ENCODE results near the gene RAB7B.
A peak's percentile ranks its signal among the peaks of the same experiment; 100 is the strongest.

The RAB7B gene

GRCh38 chr1:205994346-205994745 lies 8.8 kb downstream of the RAB7B start:
- DNase-seq (ENCODE audit: low read depth): no peak

- DNase-seq (ENCODE audit: low read depth): no peak
Observed at GRCh38 chr1:205993068-205993467, 10.1 kb downstream of the RAB7B start.

DNA sequence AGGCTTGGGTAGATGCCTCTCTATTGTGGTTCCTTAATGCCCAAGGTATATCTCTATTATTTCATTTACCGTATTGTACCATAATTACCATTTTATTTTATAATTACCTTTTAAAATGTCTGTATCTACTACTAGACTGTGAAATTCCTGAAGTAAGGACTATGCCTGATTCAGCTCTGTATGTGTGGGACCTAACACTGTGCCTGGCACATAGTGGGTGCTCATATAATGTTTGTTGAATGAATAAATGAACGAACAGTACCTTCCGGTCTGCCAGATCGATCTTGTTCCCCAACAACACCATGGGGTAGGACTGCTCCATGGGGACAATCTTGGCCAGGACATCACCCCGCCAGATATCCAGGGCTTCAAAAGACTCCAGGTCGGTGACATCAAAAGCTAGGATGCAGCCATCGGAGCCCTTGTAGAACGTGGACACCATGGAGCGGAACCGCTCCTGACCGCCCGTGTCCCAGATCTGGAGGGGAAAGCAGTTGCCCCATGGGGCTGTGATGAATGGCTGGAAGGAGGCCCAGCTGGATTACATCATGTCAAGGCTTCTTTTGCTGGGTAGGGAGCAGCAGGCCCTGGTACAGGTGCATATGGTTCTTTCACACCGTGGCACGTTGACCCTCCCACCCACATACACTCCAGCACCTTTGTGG lies 10.8 kb downstream of the RAB7B start:
- DNase-seq (ENCODE audit: low read depth): no peak

GRCh38 chr1:205991237-205991636 lies 12.0 kb downstream of the RAB7B start:
- DNase-seq (ENCODE audit: low read depth): no peak

DNA sequence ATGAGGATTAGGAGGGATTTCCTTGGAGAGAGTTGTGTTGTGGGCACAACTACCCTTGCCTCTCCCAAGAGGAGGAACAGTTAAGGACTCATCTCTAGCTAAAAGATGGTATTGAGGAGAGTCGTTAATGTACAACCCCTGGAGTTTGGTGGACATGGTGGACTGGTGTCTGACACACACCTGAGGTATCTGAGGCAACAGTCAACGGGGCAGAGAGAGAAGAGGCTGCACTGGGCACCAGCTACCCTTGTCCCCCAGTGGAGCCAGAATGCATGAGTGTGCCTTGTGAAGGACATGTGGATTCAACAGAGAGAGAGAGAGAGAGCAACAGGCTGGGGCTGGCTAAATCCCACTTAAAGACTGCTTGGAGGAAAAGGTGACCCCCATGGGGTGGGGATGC lies 13.0 kb downstream of the RAB7B start:
- DNase-seq (ENCODE audit: low read depth): no peak

- no peak for DNase-seq (ENCODE audit: low read depth)
Observed at GRCh38 chr1:205989786-205990185, 13.4 kb downstream of the RAB7B start.

DNA sequence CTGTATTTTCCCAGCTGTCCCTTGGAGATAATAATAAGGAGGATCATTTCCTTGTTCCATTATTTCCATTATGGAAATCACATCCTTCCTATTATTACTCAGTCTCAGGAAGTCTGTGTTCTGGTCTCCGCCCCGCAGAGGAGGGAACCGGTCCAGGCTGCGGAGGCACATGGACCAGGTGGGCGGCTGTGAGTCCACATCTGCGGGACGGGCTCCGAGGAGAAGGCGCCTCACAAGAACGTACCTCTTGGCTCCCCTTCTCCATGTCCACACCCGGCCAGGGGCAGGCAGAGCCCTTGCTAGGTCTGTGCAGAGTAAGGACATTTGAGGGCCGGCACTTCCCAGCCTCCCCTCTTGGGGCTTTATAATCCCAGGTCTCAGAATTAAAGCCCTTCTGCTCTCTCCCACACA lies 14.6 kb downstream of the RAB7B start:
- DNase-seq (ENCODE audit: low read depth): no peak

DNA sequence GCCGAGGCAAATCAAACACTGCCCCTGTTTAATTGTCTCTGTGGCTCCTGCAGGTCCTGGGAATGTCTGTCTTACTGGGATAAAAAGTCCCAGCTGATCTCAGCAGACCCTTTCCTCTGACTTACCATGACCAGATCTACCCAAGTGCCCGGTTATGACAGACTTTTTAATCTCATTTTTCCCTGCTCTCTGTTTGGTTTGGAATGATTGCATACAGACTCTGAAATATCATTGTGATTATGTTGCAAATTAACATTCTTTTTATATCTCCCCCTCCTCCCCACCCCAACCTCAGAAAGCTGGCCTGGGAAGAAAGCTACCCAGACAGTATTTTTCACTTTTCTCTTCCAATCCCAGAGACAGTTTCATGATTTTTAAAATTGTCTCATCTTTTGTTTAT lies 16.3 kb downstream of the RAB7B start:
- DNase-seq (ENCODE audit: low read depth): no peak

DNA sequence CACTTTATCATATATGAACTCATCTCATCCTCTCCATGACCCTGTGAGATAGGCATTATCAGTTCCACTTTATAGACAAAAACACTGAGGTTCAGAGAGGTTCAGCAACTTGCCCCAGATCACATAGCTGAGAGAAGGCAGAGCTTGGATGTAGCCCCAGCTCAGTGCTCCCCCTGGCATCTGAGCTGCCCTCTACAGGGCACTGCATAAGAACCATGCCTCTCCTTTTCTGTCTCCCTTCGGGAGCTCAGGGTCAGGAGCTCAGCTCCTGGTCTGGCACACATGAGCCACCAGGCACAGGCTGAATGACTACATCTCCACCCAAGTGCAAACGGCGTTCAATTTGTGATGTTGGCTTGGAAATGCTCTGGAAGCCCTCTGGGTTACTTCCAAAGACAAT lies 16.9 kb downstream of the RAB7B start:
- no peak for DNase-seq (ENCODE audit: low read depth)

DNA sequence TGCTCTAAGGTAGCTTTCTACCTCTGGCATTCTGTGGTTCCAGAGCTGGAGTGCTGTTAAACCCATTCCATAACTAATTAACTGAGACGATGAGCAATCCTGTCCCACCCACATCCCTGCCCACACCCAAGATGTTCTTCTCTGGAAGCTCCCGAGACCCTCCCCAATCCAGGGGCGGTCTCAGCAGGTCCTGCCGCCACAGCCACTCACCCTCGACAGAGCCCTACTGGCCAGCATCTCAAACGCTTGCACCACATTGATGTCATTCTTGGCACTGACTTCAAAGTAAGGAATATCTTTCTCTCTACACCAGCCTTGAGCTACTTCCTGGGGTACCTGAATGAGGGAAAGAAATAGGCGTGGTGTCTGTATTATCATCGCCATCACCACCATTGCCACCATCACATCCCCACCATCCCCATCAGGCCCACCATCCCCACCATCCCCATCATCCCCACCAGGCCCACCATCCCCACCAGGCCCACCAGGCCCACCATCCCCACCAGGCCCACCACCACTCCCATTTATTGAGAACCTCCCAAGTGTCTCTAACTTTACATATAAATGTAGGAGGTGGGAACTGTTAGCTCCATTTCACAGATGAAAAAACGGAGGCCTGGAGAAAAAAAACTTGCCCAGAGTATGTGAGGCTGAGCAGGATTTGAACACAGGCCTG lies 17.7 kb downstream of the RAB7B start:
- no peak for DNase-seq (ENCODE audit: low read depth)

DNA sequence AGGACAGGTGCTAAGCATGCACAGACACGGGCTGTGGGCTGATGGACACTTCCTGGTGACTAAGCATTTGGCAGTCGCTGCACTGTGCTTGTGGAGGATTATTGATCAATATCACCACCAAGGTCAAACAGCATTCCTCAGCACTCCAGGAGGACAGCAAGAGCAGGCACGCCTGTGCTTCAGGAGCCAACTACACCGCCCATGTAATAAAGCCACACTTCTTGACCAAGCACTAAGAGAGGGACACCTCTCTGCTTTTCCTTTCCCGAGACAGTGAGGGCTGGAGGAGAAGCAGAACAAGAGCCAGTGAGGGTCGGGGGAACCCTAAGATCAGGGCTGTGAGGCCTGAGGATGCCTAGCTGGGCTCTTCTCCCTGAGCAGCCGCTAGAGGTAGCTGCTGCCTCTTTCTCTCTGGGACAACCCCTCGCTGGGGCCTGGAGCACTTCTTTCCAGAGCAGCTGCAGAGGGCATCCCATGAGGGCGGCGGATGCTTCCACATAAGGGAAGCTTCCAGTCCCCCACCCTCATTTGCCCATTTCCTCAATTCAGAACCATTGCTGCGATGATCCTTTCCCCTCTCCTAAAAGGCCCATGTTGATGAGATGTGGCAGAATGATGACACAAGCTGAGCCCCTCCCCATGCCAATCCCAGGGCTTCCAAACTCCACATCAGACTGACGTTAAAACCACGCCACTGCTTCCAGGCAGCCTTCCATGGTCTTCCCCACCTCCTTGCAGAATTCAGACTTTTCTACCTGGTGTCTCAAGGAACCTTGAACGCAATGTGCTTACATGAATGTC lies 19.1 kb downstream of the RAB7B start:
- DNase-seq (ENCODE audit: low read depth): no peak

DNA sequence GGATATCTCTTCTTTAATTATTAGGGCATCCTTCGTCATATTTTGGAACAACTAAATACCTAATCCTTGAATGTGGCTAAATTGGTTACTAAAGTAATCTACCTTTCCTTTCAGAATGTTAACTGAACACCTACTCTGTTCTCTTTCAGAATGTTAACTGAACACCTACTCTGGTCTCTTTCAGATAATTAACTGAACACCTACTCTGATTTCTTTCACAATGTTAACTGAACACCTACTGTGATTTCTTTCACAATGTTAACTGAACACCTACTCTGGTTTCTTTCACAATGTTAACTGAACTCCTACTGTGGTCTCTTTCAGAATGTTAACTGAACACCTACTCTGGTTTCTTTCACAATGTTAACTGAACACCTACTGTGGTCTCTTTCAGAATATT lies 21.9 kb downstream of the RAB7B start:
- no peak for DNase-seq (ENCODE audit: low read depth)

GRCh38 chr1:205980237-205980870 lies 22.8 kb downstream of the RAB7B start:
- no peak for DNase-seq (ENCODE audit: low read depth)

DNA sequence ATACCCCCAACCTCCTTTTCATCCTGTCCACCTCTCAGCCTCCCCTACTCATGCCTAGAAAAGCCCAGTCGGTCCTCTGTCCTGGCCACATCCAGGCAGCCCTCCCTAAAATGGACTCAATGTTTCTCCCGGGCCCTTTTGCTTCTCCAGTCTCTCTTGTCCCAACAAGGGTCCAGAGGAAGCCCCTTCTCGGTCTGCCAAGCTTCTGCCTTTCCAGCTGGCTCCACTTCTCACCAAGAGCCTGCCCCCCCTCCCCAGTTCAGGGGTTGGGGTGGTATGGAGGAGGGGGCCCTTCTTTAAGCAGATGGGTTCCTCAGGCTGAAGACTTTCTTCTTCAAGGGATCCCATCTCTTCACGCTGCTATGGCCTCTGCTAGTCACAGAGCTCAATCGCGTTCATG lies 23.9 kb downstream of the RAB7B start:
- no peak for DNase-seq (ENCODE audit: low read depth)

DNA sequence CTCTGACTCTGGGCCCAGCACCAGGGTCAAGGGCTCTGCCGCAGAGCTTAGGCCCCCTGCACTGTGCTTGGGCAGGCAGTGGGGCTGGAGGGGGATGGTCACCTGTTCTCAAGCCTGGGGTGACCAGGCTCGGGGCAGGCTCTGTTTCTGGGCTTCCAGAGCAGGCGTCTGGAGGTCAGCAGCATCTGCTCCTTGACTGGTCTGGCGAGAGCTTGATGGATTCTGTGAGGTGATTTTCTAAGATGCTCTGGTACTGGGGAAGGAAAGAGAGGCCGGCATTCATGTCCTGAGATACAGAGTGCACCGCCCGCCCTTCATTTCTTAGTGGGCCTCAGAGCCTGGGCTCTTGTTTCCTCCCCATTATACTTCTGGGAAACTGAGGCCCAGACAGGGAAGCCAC lies 24.5 kb downstream of the RAB7B start:
- no peak for DNase-seq (ENCODE audit: low read depth)

GRCh38 chr1:205977402-205978014 lies 25.7 kb downstream of the RAB7B start:
- DNase-seq (ENCODE audit: low read depth): peak; percentile 52

- no peak for DNase-seq (ENCODE audit: low read depth)
Observed at GRCh38 chr1:205976708-205977401, 26.3 kb downstream of the RAB7B start.

DNA sequence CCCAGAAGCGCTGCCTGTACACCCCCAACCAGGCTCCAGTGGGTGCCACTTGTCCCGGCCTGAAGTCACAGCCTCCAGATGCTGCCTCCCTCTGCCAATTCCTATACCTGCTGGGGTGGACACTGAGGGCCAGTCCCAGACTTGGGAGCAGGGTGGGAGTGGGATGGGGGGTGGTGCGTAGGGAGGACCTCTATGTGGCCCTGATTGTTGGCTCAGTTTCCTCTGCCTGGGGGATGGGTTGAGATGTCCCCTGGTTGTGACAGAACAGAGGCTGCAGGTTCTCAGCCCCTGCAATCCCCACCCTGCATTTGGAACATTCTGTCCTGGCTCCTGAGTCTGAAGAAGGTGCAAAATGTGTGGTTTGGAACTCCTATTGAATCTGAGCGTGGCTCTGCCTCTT lies 27.2 kb downstream of the RAB7B start:
- no peak for DNase-seq (ENCODE audit: low read depth)

DNA sequence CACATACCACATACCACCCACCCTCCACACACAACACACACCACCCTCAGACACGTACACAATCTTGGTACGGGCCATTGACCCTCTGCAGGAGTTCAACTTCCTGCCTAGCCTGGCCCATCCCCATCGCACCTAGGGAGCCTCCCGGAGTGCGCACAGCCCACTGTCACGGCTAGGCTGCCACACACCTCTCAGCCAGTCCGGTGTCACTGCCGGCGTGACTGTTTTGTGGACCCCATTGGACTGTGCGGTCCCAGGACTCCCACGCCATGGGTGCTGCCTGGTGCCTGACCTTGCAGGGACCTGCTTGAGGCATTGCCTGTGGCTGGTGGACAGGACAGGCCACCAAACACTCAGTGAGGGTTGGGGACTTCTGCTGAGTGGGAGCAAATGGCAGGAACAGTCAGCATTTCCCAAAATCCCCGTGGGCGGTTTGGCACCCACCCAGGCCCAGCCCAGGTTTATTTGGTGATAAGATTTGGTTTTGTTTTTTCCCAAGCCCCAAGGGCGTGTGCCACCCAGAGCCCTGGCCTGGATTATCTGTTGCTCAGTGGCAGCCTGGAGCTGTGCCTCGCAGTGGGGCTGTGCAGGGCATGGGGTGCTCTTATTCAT lies 27.7 kb downstream of the RAB7B start:
- no peak for DNase-seq (ENCODE audit: low read depth)

- DNase-seq (ENCODE audit: low read depth): no peak
Observed at GRCh38 chr1:205974712-205975111, 28.5 kb downstream of the RAB7B start.
